Measurements from ENCODE around the gene CUTA.

- TF ChIP-seq POLR2A (IDR thresholded peaks at IDR 0.05; ENCODE audit: low read length) (no peak), GATA1 (IDR thresholded peaks at IDR 0.05; ENCODE audit: low read depth, low read length) (no peak)
These were observed 13.0 kb downstream of the CUTA start for GRCh38 chr6:33404884-33405283.

Data from erythroblast (primary cell).